Measurements from ENCODE around the gene PIN4.

PIN4 gene

DNA sequence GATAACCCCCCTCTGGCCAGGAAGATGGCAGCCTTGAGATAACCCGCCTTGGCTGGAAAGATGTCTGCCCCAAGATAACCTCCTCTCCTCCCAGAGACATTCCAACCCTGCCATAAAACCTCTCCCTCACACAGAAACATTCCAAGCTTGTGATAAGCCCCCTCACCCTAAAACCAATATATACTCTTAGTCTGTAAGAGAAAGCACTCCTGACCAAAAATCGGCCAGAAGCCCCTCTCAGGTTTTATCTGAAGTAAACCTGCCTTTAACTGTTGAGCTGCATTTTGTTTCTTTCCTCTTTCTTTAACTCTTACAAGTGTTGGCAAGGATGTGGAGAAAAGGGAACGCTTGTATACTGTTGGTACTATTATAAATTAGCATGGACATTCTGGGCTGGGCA lies 48.7 kb downstream of the PIN4 start:
- no peaks in the 10 kb centered on the region for H3K4me1 ChIP-seq (ENCODE audit: insufficient read depth, low read length)
- H3K9me3 ChIP-seq (ENCODE audit: control insufficient read depth, insufficient read depth, low read length) = peaks cover 18% of the 10 kb centered on the region
- no peak overlapping the region for H3K9ac ChIP-seq (ENCODE audit: low read depth, low read length)
- H3K36me3 ChIP-seq (ENCODE audit: insufficient read depth, low read length) = peaks cover 3% of the 10 kb centered on the region

DNA sequence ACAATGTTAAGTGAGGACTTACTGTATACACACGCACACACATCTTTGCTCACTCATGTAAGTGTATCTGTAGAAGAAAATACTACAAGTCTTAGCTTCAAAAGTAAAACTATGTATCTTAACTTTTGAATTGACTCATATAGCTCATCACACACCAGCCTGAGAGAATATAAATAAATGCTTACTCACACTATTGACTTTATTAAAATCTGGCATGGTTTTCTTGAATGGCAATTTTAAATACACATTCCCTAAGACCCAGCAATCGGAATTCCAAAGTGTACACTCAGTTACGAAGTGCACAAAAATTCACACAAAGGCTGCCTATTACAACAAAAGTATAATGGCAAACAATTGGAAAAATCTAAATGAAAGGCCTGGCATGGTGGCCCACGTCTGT lies 55.3 kb downstream of the PIN4 start:
- Histone ChIP-seq H3K9me3 (ENCODE audit: control insufficient read depth, insufficient read depth, low read length) (peaks cover 2% of the 10 kb centered on the region; the same call in 1 of the 2 replicates), H3K36me3 (ENCODE audit: insufficient read depth, low read length) (no peaks in the 10 kb centered on the region), H3K9ac (ENCODE audit: low read depth, low read length) (no peak overlapping the region), H3K4me1 (ENCODE audit: insufficient read depth, low read length) (no peaks in the 10 kb centered on the region)

- Histone ChIP-seq H3K4me1 (ENCODE audit: insufficient read depth, low read length) (no peaks in the 10 kb centered on the region), H3K9me3 (ENCODE audit: control insufficient read depth, insufficient read depth, low read length) (no peaks in the 10 kb centered on the region; the same call in 1 of the 2 replicates), H3K9ac (ENCODE audit: low read depth, low read length) (peak overlapping the region; percentile 72), H3K36me3 (ENCODE audit: insufficient read depth, low read length) (no peaks in the 10 kb centered on the region)
Observed at GRCh38 chrX:72238183-72238582, 56.6 kb downstream of the PIN4 start.

DNA sequence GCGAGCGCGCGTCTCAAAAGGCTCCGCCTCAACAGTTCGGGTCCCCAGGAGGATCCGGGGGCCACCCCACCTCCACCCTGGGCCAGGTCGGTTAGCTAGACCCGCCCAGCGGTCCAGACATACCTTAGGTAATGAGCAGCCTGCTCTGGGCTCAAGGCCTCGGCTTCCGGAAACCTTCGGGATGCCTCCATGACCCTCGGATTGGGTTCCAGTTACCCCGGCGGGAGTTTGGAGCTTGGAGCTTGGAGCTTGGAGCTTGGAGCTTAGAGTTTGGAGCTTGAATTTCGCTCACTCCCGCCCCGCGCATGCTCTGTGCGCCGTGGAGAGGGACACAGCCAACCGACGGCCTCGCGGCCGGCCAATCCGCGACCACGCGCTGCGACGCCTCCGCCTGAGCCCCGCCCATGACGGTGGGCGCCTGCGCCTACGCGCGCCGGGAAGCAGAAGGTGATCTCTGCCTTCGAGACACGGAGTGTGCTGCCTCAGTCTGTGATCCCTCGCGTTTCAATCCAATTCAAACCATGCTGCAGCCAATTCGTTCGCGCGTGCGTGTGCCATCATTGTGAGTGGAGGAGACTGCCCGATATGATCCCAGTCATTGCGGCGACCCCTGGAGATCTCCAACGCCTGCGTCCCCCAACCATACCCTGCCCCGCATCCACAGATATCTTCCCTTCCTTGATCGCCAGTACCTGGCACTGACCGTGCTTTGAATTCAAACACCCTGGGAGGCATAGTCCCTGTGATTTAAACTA lies 57.3 kb downstream of the PIN4 start, which contains the start of gene ERCC6L:
Gene ERCC6L, minus strand, starts transcription at position 307 of the 755 bp plus-strand sequence. Its CDS starts 116 bp downstream, at position 191.
- Histone ChIP-seq H3K9ac (ENCODE audit: low read depth, low read length) (peak within 1 kb of the TSS; percentile 72), H3K36me3 (ENCODE audit: insufficient read depth, low read length) (no peaks in the 10 kb centered on the region), H3K4me1 (ENCODE audit: insufficient read depth, low read length) (no peaks in the 10 kb centered on the region; the same call in 1 of the 2 replicates), H3K9me3 (ENCODE audit: control insufficient read depth, insufficient read depth, low read length) (no peaks in the 10 kb centered on the region; the same call in 1 of the 2 replicates)

GRCh38 chrX:72240976-72241375 lies 59.4 kb downstream of the PIN4 start:
- H3K36me3 ChIP-seq (ENCODE audit: insufficient read depth, low read length) = no peaks in the 10 kb centered on the region
- H3K4me1 ChIP-seq (ENCODE audit: insufficient read depth, low read length) = no peaks in the 10 kb centered on the region; the same call in 1 of the 2 replicates
- H3K9ac ChIP-seq (ENCODE audit: low read depth, low read length) = no peak overlapping the region
- no peaks in the 10 kb centered on the region for H3K9me3 ChIP-seq (ENCODE audit: control insufficient read depth, insufficient read depth, low read length)

DNA sequence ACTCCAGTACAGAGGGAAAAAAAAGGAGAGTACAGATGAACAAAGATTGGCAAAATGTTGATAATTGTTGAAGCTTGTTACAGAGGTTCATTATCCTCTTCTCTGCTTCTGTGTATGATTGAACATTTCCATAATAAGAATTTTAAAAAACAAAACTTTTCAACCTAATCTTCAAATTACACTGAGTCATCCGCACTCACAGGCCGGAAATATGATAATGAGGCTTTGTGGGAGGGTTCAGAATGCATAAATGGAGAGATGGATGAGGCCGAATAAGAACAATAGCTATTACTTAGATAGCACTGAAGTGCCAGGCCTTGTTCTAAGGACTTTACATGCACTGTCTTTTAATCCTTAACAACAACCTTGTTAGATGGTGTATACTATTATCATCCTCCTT lies 61.9 kb downstream of the PIN4 start:
- no peak overlapping the region for H3K9ac ChIP-seq (ENCODE audit: low read depth, low read length)
- H3K36me3 ChIP-seq (ENCODE audit: insufficient read depth, low read length) = no peaks in the 10 kb centered on the region
- H3K4me1 ChIP-seq (ENCODE audit: insufficient read depth, low read length) = no peaks in the 10 kb centered on the region; the same call in 1 of the 2 replicates
- H3K9me3 ChIP-seq (ENCODE audit: control insufficient read depth, insufficient read depth, low read length) = no peaks in the 10 kb centered on the region

DNA sequence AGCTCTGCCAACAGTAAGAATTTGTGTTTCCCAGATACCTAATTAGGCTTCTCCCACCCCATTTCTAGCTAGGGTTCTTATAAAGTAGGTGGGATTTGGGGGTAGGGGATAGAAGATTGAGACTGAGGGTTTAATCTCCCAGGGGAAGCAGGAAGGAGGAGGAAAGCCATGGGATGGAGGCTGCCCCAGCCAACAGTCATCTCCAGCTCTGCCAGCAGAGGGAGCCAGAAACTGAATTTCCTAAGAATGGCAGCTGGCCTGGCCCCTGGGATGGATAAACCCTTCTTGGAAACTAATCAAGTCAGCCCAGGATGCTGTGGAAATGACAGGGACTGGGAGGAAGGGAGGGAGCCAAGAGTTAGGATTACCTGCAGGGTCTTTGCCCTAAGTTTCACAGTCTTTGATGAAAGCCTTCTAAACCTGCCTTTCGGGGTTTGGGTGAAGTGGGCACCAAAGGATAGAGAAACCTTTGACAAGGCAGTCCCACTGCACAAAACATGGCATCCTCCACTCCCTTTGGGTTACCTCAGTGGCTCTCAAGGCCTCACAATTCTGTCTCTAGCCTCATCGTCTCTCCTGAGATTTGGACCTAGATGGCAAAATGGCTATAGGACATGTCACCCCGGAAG lies 64.0 kb downstream of the PIN4 start:
- Histone ChIP-seq H3K4me1 (ENCODE audit: insufficient read depth, low read length) (no peaks in the 10 kb centered on the region; the same call in 1 of the 2 replicates), H3K9me3 (ENCODE audit: control insufficient read depth, insufficient read depth, low read length) (peaks cover 3% of the 10 kb centered on the region; the same call in 1 of the 2 replicates), H3K9ac (ENCODE audit: low read depth, low read length) (no peak overlapping the region), H3K36me3 (ENCODE audit: insufficient read depth, low read length) (no peaks in the 10 kb centered on the region)

DNA sequence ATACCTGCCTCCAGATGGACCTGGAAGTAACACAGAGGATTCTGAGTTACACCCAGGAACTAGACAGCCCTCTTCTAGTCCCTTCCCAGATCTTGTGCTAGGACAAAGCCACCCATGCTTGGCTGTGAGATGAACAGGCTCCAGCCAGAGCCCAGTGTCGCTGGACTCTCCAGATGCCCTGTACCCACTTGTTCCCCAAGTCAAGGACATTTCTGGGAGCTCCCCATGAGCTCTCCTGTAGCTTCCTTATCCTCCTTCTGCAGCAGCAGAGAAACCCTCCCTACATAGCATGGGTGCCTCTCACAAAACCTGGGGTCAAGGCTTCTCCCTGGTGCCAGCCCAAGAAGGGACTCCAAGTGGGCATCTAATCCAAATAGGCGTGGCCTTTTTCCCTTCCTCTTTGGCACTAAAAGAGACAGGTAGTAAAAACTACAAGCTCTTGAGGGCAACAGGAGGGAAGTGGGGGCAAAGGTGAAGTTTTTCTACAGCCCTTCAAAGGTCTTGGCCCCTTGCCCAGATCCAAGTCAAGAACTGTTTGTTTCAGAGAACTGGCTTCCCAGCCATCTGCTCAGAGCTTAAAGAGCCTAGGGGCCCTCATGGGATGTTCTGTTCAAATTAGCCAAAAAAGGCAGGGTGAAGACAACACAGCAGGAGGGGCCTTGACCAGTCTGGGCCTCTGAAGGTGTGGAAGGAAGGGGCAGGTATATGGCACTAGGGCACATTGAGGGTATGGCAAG lies 65.8 kb downstream of the PIN4 start:
- H3K9ac ChIP-seq (ENCODE audit: low read depth, low read length) = no peak overlapping the region
- H3K9me3 ChIP-seq (ENCODE audit: control insufficient read depth, insufficient read depth, low read length) = peaks cover 3% of the 10 kb centered on the region; the same call in 1 of the 2 replicates
- H3K36me3 ChIP-seq (ENCODE audit: insufficient read depth, low read length) = no peaks in the 10 kb centered on the region
- no peaks in the 10 kb centered on the region; the same call in 1 of the 2 replicates for H3K4me1 ChIP-seq (ENCODE audit: insufficient read depth, low read length)
